GM23338 (cell line): ENCODE results near the gene GCLM. TPM values are rescaled to one million over a fixed set of nuclear protein-coding genes. Genes with fewer than 3 reads are reported as not detected.

Source experiments
- ATAC-seq: fragments of 200-7000 bp; cut with Tn5 transposase; 3 replicates; pipeline ENCODE4 v1.9.1; 2020
- DNase-seq: peaks from one replicate; pipeline ENCODE4 v3.0.0-alpha.2; 2015; ENCODE audit warnings: low spot score
- H2AFZ ChIP-seq: fragments of 200-600 bp; sonication (generic); 2 replicates; pipeline ENCODE4 v1.8.0; 2016; ENCODE audit warnings: antibody characterized with exemption, mild to moderate bottlenecking, moderate library complexity
- H3F3A ChIP-seq: fragments of 200-600 bp; sonication (generic); replicated peaks from 2 replicates; pipeline ENCODE4 v1.8.0; 2017; ENCODE audit warnings: antibody characterized with exemption, mixed run types, low read depth
- H3K27ac ChIP-seq: fragments of 200-600 bp; sonication (generic); 2 replicates; pipeline ENCODE4 v1.6.1; 2016; ENCODE audit warnings: low read depth
- H3K27me3 ChIP-seq: fragments of 200-600 bp; sonication (generic); 2 replicates; pipeline ENCODE4 v1.8.0; 2016; ENCODE audit warnings: mild to moderate bottlenecking, mixed run types, moderate library complexity; ENCODE audit not compliant: insufficient read depth
- H3K36me3 ChIP-seq: fragments of 200-600 bp; sonication (generic); 2 replicates; pipeline ENCODE4 v1.8.0; 2016; ENCODE audit warnings: mild to moderate bottlenecking; ENCODE audit not compliant: insufficient read depth
- H3K4me1 ChIP-seq: fragments of 200-600 bp; sonication (generic); 2 replicates; pipeline ENCODE4 v1.8.0; 2016; ENCODE audit warnings: mild to moderate bottlenecking, moderate library complexity; ENCODE audit not compliant: insufficient read depth
- H3K4me2 ChIP-seq: fragments of 200-600 bp; sonication (generic); 2 replicates; pipeline ENCODE4 v1.7.1; 2017; ENCODE audit warnings: mixed run types
- H3K4me3 ChIP-seq: fragments of 200-600 bp; sonication (generic); 2 replicates; pipeline ENCODE4 v1.6.1; 2016; ENCODE audit warnings: mixed run types
- H3K79me2 ChIP-seq: fragments of 200-600 bp; sonication (generic); replicated peaks from 2 replicates; pipeline ENCODE4 v1.8.0; 2017; ENCODE audit warnings: mild to moderate bottlenecking; ENCODE audit not compliant: insufficient read depth
- H3K9me2 ChIP-seq: fragments of 200-600 bp; sonication (generic); 2 replicates; pipeline ENCODE4 v1.8.0; 2017; ENCODE audit not compliant: insufficient read depth
- H4K20me1 ChIP-seq: fragments of 200-600 bp; sonication (generic); replicated peaks from 2 replicates; pipeline ENCODE4 v1.8.0; 2017; ENCODE audit warnings: mild to moderate bottlenecking; ENCODE audit not compliant: insufficient read depth
- H3K27ac Mint-ChIP-seq: 2 replicates; pipeline ENCODE4 v1.8.0; 2020; ENCODE audit warnings: inconsistent platforms, mild to moderate bottlenecking, moderate library complexity, mixed read lengths
- H3K27me3 Mint-ChIP-seq: 3 replicates; pipeline ENCODE4 v1.8.0; 2022; ENCODE audit warnings: low read depth, mild to moderate bottlenecking, moderate library complexity, mixed read lengths, inconsistent platforms; ENCODE audit not compliant: insufficient read depth, poor library complexity
- H3K36me3 Mint-ChIP-seq: 3 replicates; pipeline ENCODE4 v1.8.0; 2021; ENCODE audit warnings: low read depth, mild to moderate bottlenecking, inconsistent platforms, moderate library complexity, mixed read lengths
- H3K4me1 Mint-ChIP-seq: 3 replicates; pipeline ENCODE4 v1.8.0; 2020; ENCODE audit warnings: mild to moderate bottlenecking, inconsistent platforms, mixed read lengths
- H3K4me3 Mint-ChIP-seq: 3 replicates; pipeline ENCODE4 v1.8.0; 2021; ENCODE audit warnings: moderate library complexity, mild to moderate bottlenecking, inconsistent platforms, mixed read lengths
- H3K9me3 Mint-ChIP-seq: 3 replicates; pipeline ENCODE4 v1.8.0; 2020; ENCODE audit warnings: moderate library complexity, mild to moderate bottlenecking, inconsistent platforms, mixed read lengths
- CREB1 ChIP-seq: fragments of 250-450 bp; sonication (Bioruptor Pico); IDR thresholded peaks from 2 replicates; pipeline ENCODE4 v1.5.0; 2020; ENCODE audit warnings: low read depth, mild to moderate bottlenecking, moderate library complexity
- CTCF ChIP-seq, 2 experiments: fragments of 200-600 bp in 1 of 2; sonication (generic) in 1 of 2; conservative IDR thresholded peaks; 2 replicates each; pipeline versions ENCODE4 v1.5.1 to v1.6.1; 2016 to 2017; ENCODE audit warnings: antibody characterized with exemption in 2 of 2, low read depth in 2 of 2, mild to moderate bottlenecking in 2 of 2, moderate library complexity in 1 of 2
- ETS1 ChIP-seq: IDR thresholded peaks from 2 replicates; pipeline ENCODE4 v1.6.1; 2016; ENCODE audit warnings: antibody characterized with exemption
- EZH2 ChIP-seq: fragments of 200-600 bp; sonication (generic); IDR thresholded peaks from one replicate; pipeline ENCODE4 v1.8.0; 2017; ENCODE audit warnings: antibody characterized with exemption, mild to moderate bottlenecking, low read depth; ENCODE audit not compliant: unreplicated experiment
- EZH2phosphoT487 ChIP-seq: fragments of 200-600 bp; sonication (generic); IDR thresholded peaks from one replicate; pipeline ENCODE4 v1.8.1; 2018; ENCODE audit warnings: antibody characterized with exemption; ENCODE audit not compliant: unreplicated experiment
- JUNB ChIP-seq: IDR thresholded peaks from one replicate; pipeline ENCODE4 v1.6.1; 2016; ENCODE audit warnings: antibody characterized with exemption; ENCODE audit not compliant: unreplicated experiment
- NANOG ChIP-seq: IDR thresholded peaks from 2 replicates; pipeline ENCODE4 v1.6.1; 2016; ENCODE audit warnings: antibody characterized with exemption, borderline replicate concordance
- POLR2AphosphoS5 ChIP-seq: IDR thresholded peaks from 2 replicates; pipeline ENCODE4 v1.6.1; 2016; ENCODE audit warnings: antibody characterized with exemption, low read depth
- STAT1 ChIP-seq: IDR thresholded peaks from one replicate; pipeline ENCODE4 v1.6.1; 2016; ENCODE audit warnings: antibody characterized with exemption; ENCODE audit not compliant: unreplicated experiment
- ZNF114 ChIP-seq: fragments of 250-450 bp; sonication (Bioruptor Pico); IDR thresholded peaks from 2 replicates; pipeline ENCODE4 v1.5.0; 2020; ENCODE audit warnings: mild to moderate bottlenecking, moderate library complexity
- ZNF331 ChIP-seq: fragments of 250-450 bp; sonication (Bioruptor Pico); IDR thresholded peaks from 2 replicates; pipeline ENCODE4 v1.5.0; 2020; ENCODE audit warnings: low read depth, mild to moderate bottlenecking, moderate library complexity
- ZNF462 ChIP-seq: fragments of 250-450 bp; sonication (Bioruptor Pico); IDR thresholded peaks from 2 replicates; pipeline ENCODE4 v1.5.0; 2020; ENCODE audit warnings: mild to moderate bottlenecking, moderate library complexity
- polyA plus RNA-seq: library from polyadenylated mRNA; unstranded; fragments of >200 nt; fragmentation: Nextera tagmentation; extraction: Ambion mirVana; gene quantifications from 2 replicates; pipeline ENCODE4 v1.2.1, GENCODE V29; 2016
- total RNA-seq: library from RNA; depleted of rRNA; stranded (reverse); fragments of >200 nt; shearing (Covaris generic); gene quantifications from 2 replicates; pipeline ENCODE4 v1.2.3, GENCODE V29; 2014
- TF ChIP-seq, protein P1 (sequence below): IDR thresholded peaks from one replicate; pipeline ENCODE4 v1.6.1; 2018; ENCODE audit warnings: antibody characterized with exemption; ENCODE audit not compliant: unreplicated experiment

The GCLM gene
- total and polyA plus RNA-seq, 2 experiments from 2014 or later, result 10.4 to 12.8 TPM

- peaks cover 51% of the 10 kb centered on the region for H3K79me2 ChIP-seq
- Mint-ChIP-seq H3K27me3 (peaks cover 3% of the 10 kb centered on the region), H3K4me1 (peaks cover 14% of the 10 kb centered on the region), H3K4me3 (no peak overlapping the region), H3K36me3 (peaks cover 2% of the 10 kb centered on the region; the same call in 1 of the 3 replicates), H3K9me3 (no peaks in the 10 kb centered on the region), H3K27ac (no peak overlapping the region)
- peaks cover 16% of the 10 kb centered on the region for H3K4me1 ChIP-seq
- DNase-seq (no peak), ATAC-seq (no peak)
- H3K36me3 ChIP-seq, result 0 out of 2 replicates have a peak, but pooled peaks cover 6% of the 10 kb centered on the region
- H3K4me2 ChIP-seq, result no peak overlapping the region
- H3F3A ChIP-seq, result no peaks in the 10 kb centered on the region
- H3K27ac ChIP-seq, result no peak overlapping the region
- H3K4me3 ChIP-seq, result no peak overlapping the region
- peaks cover 9% of the 10 kb centered on the region; the same call in 1 of the 2 replicates for H3K27me3 ChIP-seq
- no peaks in the 10 kb centered on the region for H4K20me1 ChIP-seq
- no peaks in the 10 kb centered on the region for H3K9me2 ChIP-seq
- TF ChIP-seq JUNB (no peak), ZNF331 (CRISPR knock-in tag) (no peak), EZH2phosphoT487 (no peak), ZNF114 (CRISPR knock-in tag) (no peak), ZNF462 (CRISPR knock-in tag) (no peak), CTCF (conservative IDR thresholded peaks at IDR 0.05; ENCODE audit: low read depth in 2 of 2) (no peak), CREB1 (CRISPR knock-in tag) (no peak), POLR2AphosphoS5 (no peak), NANOG (no peak), ETS1 (no peak), EZH2 (no peak), STAT1 (no peak)
- TF ChIP-seq, protein P1, sequence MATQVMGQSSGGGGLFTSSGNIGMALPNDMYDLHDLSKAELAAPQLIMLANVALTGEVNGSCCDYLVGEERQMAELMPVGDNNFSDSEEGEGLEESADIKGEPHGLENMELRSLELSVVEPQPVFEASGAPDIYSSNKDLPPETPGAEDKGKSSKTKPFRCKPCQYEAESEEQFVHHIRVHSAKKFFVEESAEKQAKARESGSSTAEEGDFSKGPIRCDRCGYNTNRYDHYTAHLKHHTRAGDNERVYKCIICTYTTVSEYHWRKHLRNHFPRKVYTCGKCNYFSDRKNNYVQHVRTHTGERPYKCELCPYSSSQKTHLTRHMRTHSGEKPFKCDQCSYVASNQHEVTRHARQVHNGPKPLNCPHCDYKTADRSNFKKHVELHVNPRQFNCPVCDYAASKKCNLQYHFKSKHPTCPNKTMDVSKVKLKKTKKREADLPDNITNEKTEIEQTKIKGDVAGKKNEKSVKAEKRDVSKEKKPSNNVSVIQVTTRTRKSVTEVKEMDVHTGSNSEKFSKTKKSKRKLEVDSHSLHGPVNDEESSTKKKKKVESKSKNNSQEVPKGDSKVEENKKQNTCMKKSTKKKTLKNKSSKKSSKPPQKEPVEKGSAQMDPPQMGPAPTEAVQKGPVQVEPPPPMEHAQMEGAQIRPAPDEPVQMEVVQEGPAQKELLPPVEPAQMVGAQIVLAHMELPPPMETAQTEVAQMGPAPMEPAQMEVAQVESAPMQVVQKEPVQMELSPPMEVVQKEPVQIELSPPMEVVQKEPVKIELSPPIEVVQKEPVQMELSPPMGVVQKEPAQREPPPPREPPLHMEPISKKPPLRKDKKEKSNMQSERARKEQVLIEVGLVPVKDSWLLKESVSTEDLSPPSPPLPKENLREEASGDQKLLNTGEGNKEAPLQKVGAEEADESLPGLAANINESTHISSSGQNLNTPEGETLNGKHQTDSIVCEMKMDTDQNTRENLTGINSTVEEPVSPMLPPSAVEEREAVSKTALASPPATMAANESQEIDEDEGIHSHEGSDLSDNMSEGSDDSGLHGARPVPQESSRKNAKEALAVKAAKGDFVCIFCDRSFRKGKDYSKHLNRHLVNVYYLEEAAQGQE, result no peak
- no peak overlapping the region for H2AFZ ChIP-seq
These were observed 5.0 kb downstream of the GCLM start for GRCh38 chr1:93904228-93904627.
